ENCODE measurements around the gene LYL1. TPM values are rescaled to one million over a fixed set of nuclear protein-coding genes. Genes with fewer than 3 reads are reported as not detected.

LYL1 gene
- total RNA-seq, 4 donors from 2014 or later = 4.2 to 10.9 (median 7.7) TPM

DNA sequence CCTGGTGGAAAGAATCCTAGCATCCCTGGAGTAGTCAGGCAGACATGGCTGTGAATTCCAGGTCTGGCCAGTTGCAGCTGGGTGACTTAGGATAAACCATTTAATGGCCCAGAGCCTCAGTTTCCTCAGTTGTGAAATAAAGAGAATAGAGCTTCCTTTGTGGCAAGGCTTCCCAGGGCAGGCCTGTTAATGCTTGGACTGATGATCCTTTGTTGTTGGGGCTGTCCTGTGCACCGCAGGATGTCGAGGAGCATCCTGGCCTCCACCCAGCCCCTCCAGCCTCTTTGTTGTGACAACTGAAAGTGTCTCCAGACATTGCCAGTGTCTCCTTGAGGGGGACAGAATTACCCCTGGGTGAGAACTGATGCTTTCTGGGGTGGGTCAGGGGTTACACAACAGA, 16.3 kb downstream of the LYL1 start:
- WGBS, 2 donors = 50 to 75% methylated on average over 2 of the region's 2 CpGs
- no peaks in the 10 kb centered on the region for H3K9me3 ChIP-seq
- no peaks in the 10 kb centered on the region for H3K27me3 ChIP-seq
- no peak overlapping the region for H3K4me3 ChIP-seq (replicated peaks in 1 of 3)
- TF ChIP-seq POLR2A (IDR thresholded peaks at IDR 0.05) = no peak
- TF ChIP-seq, protein P1, sequence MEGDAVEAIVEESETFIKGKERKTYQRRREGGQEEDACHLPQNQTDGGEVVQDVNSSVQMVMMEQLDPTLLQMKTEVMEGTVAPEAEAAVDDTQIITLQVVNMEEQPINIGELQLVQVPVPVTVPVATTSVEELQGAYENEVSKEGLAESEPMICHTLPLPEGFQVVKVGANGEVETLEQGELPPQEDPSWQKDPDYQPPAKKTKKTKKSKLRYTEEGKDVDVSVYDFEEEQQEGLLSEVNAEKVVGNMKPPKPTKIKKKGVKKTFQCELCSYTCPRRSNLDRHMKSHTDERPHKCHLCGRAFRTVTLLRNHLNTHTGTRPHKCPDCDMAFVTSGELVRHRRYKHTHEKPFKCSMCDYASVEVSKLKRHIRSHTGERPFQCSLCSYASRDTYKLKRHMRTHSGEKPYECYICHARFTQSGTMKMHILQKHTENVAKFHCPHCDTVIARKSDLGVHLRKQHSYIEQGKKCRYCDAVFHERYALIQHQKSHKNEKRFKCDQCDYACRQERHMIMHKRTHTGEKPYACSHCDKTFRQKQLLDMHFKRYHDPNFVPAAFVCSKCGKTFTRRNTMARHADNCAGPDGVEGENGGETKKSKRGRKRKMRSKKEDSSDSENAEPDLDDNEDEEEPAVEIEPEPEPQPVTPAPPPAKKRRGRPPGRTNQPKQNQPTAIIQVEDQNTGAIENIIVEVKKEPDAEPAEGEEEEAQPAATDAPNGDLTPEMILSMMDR (IDR thresholded peaks at IDR 0.05) = no peak
- H3K4me1 ChIP-seq = peaks cover 6 to 21% of the 10 kb centered on the region in 2 donors
- intact Hi-C loops (cut with DNase I) = no loop called here
- DNase-seq = no peak
- peak overlapping the region in 2 of 3 donors; percentile 87 to 93 for H3K27ac ChIP-seq
- peaks cover 0 to 10% of the 10 kb centered on the region in 2 donors for H3K36me3 ChIP-seq

DNA sequence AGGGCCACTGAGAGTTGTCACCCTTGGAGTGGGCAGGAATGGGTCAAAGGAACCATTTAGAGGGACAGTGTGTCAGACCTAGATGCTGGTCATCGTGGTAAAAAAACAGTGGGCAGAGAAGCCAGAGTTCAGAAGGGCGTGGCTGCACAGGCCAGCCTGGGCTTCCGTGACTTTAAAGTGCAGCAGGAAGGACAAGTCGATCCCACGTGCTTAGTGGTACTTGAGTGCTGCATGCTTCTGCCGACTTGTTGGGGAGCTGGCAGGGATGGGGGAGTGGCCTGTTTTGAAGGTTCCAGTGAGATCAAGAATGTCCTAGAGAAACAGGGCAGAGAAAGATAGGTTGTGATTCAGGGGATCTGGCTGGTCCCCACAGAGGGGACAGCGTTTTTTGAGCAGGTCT, 17.0 kb downstream of the LYL1 start:
- WGBS, 2 donors = 10 to 22% methylated on average over 7 of the region's 7 CpGs

DNA sequence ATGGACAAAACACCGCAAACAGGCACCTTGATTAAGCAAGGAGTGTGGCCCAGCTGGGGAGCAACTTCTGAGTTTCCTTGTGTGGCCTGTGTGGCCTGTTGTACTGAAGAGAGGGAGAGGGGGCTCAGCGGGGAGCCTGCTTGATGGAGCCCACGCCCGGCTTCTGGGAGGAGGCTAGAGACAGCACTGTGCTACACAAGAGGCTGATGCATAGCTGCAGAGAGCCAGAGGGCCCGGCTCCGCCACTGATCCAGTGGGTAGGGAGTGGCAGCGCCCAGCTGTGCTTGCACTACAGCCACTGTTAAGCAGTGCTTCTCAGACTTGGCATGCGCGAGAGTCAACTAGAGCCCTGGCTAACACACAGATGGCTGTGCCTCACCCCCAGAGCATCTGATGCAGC, 19.0 kb downstream of the LYL1 start:
- no peak for DNase-seq
- TF ChIP-seq, protein P1 (IDR thresholded peaks at IDR 0.05) = no peak
- TF ChIP-seq POLR2A (IDR thresholded peaks at IDR 0.05) = no peak
- peaks cover 17 to 24% of the 10 kb centered on the region in 2 donors for H3K4me1 ChIP-seq

More for the DNA sequence above, 17.0 kb downstream of the LYL1 start:
- H3K4me1 ChIP-seq = peaks cover 6 to 18% of the 10 kb centered on the region in 2 donors
- DNase-seq = peak; percentile 81 to 89
- no peaks in the 10 kb centered on the region for H3K9me3 ChIP-seq
- TF ChIP-seq POLR2A (IDR thresholded peaks at IDR 0.05) = no peak
- TF ChIP-seq, protein P1 (IDR thresholded peaks at IDR 0.05) = no peak
- H3K27me3 ChIP-seq = no peaks in the 10 kb centered on the region
- peak overlapping the region in 2 of 3 donors; percentile 87 to 93 for H3K27ac ChIP-seq
- no peak overlapping the region for H3K4me3 ChIP-seq (replicated peaks in 1 of 3)
- intact Hi-C loops (cut with DNase I) = no loop called here
- peaks cover 0 to 8% of the 10 kb centered on the region in 2 donors for H3K36me3 ChIP-seq

DNA sequence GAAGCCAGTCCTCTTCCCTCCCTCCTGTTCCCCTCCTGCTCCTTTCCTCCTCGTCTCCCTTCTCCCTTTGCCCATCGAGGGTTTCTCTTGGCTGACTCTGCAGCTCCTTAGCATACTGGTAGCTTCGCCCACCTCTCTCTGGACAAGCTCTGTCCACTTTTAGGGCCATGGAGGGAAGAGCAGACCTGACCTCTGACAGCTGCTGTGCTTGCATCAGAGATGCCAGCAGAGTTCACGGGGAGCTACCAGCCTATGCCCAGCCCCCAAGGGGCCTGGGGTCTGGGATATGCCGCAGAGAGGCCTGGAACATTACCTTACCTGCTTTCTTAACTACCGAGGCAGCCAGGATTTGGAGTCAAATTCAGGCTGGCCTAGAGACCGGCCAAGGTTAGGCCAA, 19.7 kb downstream of the LYL1 start:
- peak overlapping the region in 1 of 3 donors; percentile 14 for H3K27ac ChIP-seq
- no peak for DNase-seq
- TF ChIP-seq, protein P1 (IDR thresholded peaks at IDR 0.05) = no peak
- TF ChIP-seq POLR2A (IDR thresholded peaks at IDR 0.05) = no peak
- H3K27me3 ChIP-seq = no peaks in the 10 kb centered on the region
- H3K9me3 ChIP-seq = no peaks in the 10 kb centered on the region
- 81 to 88% methylated on average over 7 of the region's 7 CpGs for WGBS, 2 donors
- intact Hi-C loops (cut with DNase I) = no loop called here
- H3K4me1 ChIP-seq = peaks cover 22 to 29% of the 10 kb centered on the region in 2 donors
- no peak overlapping the region for H3K4me3 ChIP-seq (replicated peaks in 1 of 3)
- H3K36me3 ChIP-seq = peaks cover 0 to 5% of the 10 kb centered on the region in 2 donors

More for the DNA sequence above, 19.0 kb downstream of the LYL1 start:
- H3K27ac ChIP-seq = no peak overlapping the region
- no peak overlapping the region for H3K4me3 ChIP-seq (replicated peaks in 1 of 3)
- intact Hi-C loops (cut with DNase I) = no loop called here
- H3K9me3 ChIP-seq = no peaks in the 10 kb centered on the region
- peaks cover 0 to 7% of the 10 kb centered on the region in 2 donors for H3K36me3 ChIP-seq
- no peaks in the 10 kb centered on the region for H3K27me3 ChIP-seq
- 90 to 100% methylated on average over 1 to 8 of the region's 9 CpGs for WGBS, 2 donors

DNA sequence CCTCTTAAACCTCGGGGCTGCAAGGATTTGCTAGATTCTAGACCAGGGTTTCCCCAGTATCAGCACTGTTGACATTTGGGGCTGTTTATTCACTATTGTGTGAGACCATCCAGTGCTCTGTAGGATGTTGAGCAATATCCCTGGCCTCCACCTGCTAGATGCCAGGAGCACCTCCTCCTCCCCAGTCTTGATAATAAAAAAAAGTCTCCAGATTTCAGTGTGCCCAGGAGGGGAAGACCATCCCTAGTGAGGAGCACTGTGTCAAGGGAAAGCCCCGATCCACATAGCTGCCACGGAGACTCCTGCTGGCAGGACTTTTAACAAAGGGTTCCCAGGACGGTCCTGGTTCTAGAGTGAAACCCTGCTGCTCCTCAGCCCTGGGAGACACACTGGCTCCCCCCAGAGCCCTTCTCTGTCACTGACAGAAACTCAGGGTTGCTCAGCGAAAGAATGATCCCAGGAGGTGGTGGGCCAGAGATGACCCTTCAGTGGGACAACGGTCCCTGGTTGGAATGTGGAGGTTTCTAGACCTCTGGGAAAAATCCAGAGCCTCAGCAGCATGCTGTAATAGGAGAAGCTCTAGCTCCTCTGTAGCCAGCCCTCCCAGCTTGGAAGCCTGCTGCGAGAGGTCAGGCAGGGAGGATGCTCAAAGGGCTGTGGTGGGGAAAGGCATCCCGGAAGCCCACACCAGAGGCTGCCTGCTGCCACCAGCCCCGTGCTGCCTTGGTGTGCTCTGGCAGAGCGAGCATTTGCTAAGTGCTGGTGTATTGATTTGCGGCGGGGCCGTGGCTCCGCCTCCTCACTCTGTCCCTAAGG, 20.3 kb downstream of the LYL1 start:
- intact Hi-C loops (cut with DNase I) = no loop called here
- H3K36me3 ChIP-seq = peaks cover 0 to 3% of the 10 kb centered on the region in 2 donors
- DNase-seq = no peak
- no peaks in the 10 kb centered on the region for H3K9me3 ChIP-seq
- no peak overlapping the region for H3K4me3 ChIP-seq (replicated peaks in 1 of 3)
- 80 to 81% methylated on average over 13 of the region's 14 CpGs for WGBS, 2 donors
- H3K27me3 ChIP-seq = no peaks in the 10 kb centered on the region
- H3K4me1 ChIP-seq = peaks cover 22 to 29% of the 10 kb centered on the region in 2 donors
- TF ChIP-seq, protein P1 (IDR thresholded peaks at IDR 0.05) = no peak
- TF ChIP-seq POLR2A (IDR thresholded peaks at IDR 0.05) = no peak
- H3K27ac ChIP-seq = peak overlapping the region in 1 of 3 donors; percentile 14

All from thyroid gland (tissue), 4 donors.